ENCODE measurements around the gene OR4D1. TPM values are rescaled to one million over a fixed set of nuclear protein-coding genes. Genes with fewer than 3 reads are reported as not detected.

The OR4D1 gene
- total RNA-seq, 2 experiments from 2014 or later: 0.49 to 0.70 TPM

- Histone ChIP-seq H3K27me3 (ENCODE audit: control insufficient read depth in 1 of 2, insufficient read depth in 2 of 2, low read length in 2 of 2) (no peaks in the 10 kb centered on the region), H3K36me3 (ENCODE audit: insufficient read depth, low read length) (no peaks in the 10 kb centered on the region), H3K4me3 (ENCODE audit: low read length) (no peak overlapping the region), H3K9me3 (ENCODE audit: control insufficient read depth in 1 of 2, insufficient read depth in 1 of 2, low read length in 2 of 2) (no peaks in the 10 kb centered on the region), H3K27ac (ENCODE audit: low read depth in 1 of 2, low read length in 2 of 2) (no peak overlapping the region), H3K4me1 (ENCODE audit: insufficient read depth, low read length) (no peaks in the 10 kb centered on the region)
- H3K4me1 Mint-ChIP-seq (ENCODE audit: low read depth): no peaks in the 10 kb centered on the region
- no peak overlapping the region for H3K27ac Mint-ChIP-seq
- DNase-seq (no peak), ATAC-seq (ENCODE audit: poor library complexity) (no peak)
- H3K27me3 Mint-ChIP-seq: peaks cover 4% of the 10 kb centered on the region
- no peak for TF ChIP-seq CTCF (IDR thresholded peaks at IDR 0.05)
- no peak overlapping the region for H3K4me3 Mint-ChIP-seq
- intact Hi-C loops (cut with DNase I, micrococcal nuclease): no loop called here
- CTCF ChIA-PET: interaction anchor here (0.7 kb wide), 1 partner anchor 94 kb away, joined by 4 read pairs; no protein-coding TSS in a partner anchor
- no peaks in the 10 kb centered on the region for H3K9me3 Mint-ChIP-seq
- POLR2A ChIA-PET: no interaction called here
- H3K36me3 Mint-ChIP-seq (ENCODE audit: low read depth): no peaks in the 10 kb centered on the region
These were observed 40.9 kb upstream of the OR4D1 start for GRCh38 chr17:58107306-58107705.

DNA sequence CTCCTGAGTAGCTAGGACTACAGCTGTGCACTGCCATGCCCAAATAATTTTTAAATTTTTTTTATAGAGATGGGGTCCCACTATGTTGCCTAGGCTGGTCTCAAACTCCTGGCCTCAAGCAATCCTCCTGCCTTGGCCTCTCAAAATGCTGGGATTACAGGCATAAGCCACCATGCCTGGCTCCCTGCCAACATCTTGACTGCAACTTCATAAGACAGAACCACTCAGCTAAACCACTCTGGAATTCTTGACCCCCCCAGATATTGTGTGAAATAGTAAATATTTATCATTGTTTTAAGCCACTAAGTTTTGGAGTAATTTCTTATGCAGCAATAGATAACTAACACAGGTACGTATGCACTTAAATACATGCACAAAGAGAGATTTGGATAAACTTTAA lies 39.0 kb upstream of the OR4D1 start:
- no peak for TF ChIP-seq CTCF (IDR thresholded peaks at IDR 0.05)
- intact Hi-C loops (cut with DNase I, micrococcal nuclease): no loop called here
- Mint-ChIP-seq H3K27me3 (peaks cover 4% of the 10 kb centered on the region), H3K36me3 (ENCODE audit: low read depth) (no peaks in the 10 kb centered on the region), H3K9me3 (no peaks in the 10 kb centered on the region), H3K27ac (no peak overlapping the region), H3K4me3 (no peak overlapping the region), H3K4me1 (ENCODE audit: low read depth) (no peaks in the 10 kb centered on the region)
- H3K9me3 ChIP-seq (ENCODE audit: control insufficient read depth in 1 of 2, insufficient read depth in 1 of 2, low read length in 2 of 2): no peaks in the 10 kb centered on the region
- no peak overlapping the region for H3K4me3 ChIP-seq (ENCODE audit: low read length)
- H3K27me3 ChIP-seq (ENCODE audit: control insufficient read depth in 1 of 2, insufficient read depth in 2 of 2, low read length in 2 of 2): no peaks in the 10 kb centered on the region
- no peak overlapping the region for H3K27ac ChIP-seq (ENCODE audit: low read depth in 1 of 2, low read length in 2 of 2)
- ChIA-PET POLR2A (no interaction called here), CTCF (no interaction called here)
- ATAC-seq (ENCODE audit: poor library complexity) (no peak), DNase-seq (no peak)
- H3K36me3 ChIP-seq (ENCODE audit: insufficient read depth, low read length): no peaks in the 10 kb centered on the region
- no peaks in the 10 kb centered on the region for H3K4me1 ChIP-seq (ENCODE audit: insufficient read depth, low read length)

GRCh38 chr17:58110012-58110411 lies 38.2 kb upstream of the OR4D1 start:
- intact Hi-C loops (cut with DNase I, micrococcal nuclease): loop anchor here (1.0 to 5.0 kb wide), 2 partner anchors 21 to 868 kb away; no protein-coding TSS in a partner anchor
- ATAC-seq (ENCODE audit: poor library complexity) (no peak), DNase-seq (no peak)
- H3K4me3 Mint-ChIP-seq: no peak overlapping the region
- Histone ChIP-seq H3K4me1 (ENCODE audit: insufficient read depth, low read length) (no peaks in the 10 kb centered on the region), H3K4me3 (ENCODE audit: low read length) (no peak overlapping the region), H3K9me3 (ENCODE audit: control insufficient read depth in 1 of 2, insufficient read depth in 1 of 2, low read length in 2 of 2) (no peaks in the 10 kb centered on the region), H3K27me3 (ENCODE audit: control insufficient read depth in 1 of 2, insufficient read depth in 2 of 2, low read length in 2 of 2) (no peaks in the 10 kb centered on the region), H3K27ac (ENCODE audit: low read depth in 1 of 2, low read length in 2 of 2) (no peak overlapping the region), H3K36me3 (ENCODE audit: insufficient read depth, low read length) (no peaks in the 10 kb centered on the region)
- H3K36me3 Mint-ChIP-seq (ENCODE audit: low read depth): no peaks in the 10 kb centered on the region
- no peaks in the 10 kb centered on the region for H3K9me3 Mint-ChIP-seq
- H3K27me3 Mint-ChIP-seq: peaks cover 4% of the 10 kb centered on the region
- CTCF ChIA-PET: no interaction called here
- H3K27ac Mint-ChIP-seq: no peak overlapping the region
- no peaks in the 10 kb centered on the region for H3K4me1 Mint-ChIP-seq (ENCODE audit: low read depth)
- no peak for TF ChIP-seq CTCF (IDR thresholded peaks at IDR 0.05)
- POLR2A ChIA-PET: interaction anchor here (1.0 kb wide), 1 partner anchor 277 kb away, joined by 3 read pairs; no protein-coding TSS in a partner anchor

All from CD4-positive, alpha-beta T cell (primary cell).